ENCODE results near the gene DUSP14. TPM values are rescaled to one million over a fixed set of nuclear protein-coding genes. Genes with fewer than 3 reads are reported as not detected.

The DUSP14 gene
- total and polyA plus RNA-seq, 9 of the 15 experiments (the other 6 are each of a cell fraction or from before 2014, with no cell fraction given) = 20.2 to 74.0 (median 31.8) TPM

GRCh38 chr17:37488607-37489196, 989 bp upstream of the DUSP14 start (continued):
- TF ChIP-seq ZNF407 (IDR thresholded peaks at IDR 0.05; ENCODE audit: low read depth) (no peak), TEAD1 (CRISPR knock-in tag; IDR thresholded peaks at IDR 0.05) (no peak), SP1 (CRISPR knock-in tag; IDR thresholded peaks at IDR 0.05) (no peak), HNRNPL (IDR thresholded peaks at IDR 0.05; ENCODE audit: low read depth, low read length) (no peak), ARHGAP35 (IDR thresholded peaks at IDR 0.05; ENCODE audit: partially characterized antibody) (no peak)
